RWPE1 (cell line): ENCODE results near the gene ABRACL.

Source experiments
- CTCF ChIA-PET: fragments of 350-600 bp; sonication (Branson Sonifier 250); formaldehyde crosslinking; extraction: SDS; loops from one replicate; lab custom pipeline; 2021; lab: Yijun Ruan, JAX
- POLR2A ChIA-PET: fragments of 400-600 bp; formaldehyde crosslinking; extraction: SDS; loops from one replicate; lab custom pipeline; 2020; ENCODE audit warnings: antibody characterized with exemption; ENCODE audit not compliant: low non-redundant PET; lab: Yijun Ruan, JAX
- DNase-seq: peaks from one replicate; pipeline ENCODE4 v3.0.0; 2012; ENCODE audit warnings: low spot score
- H3K27ac ChIP-seq: fragments of 450-650 bp; 2 replicates; pipeline ENCODE4 v1.5.1; 2017
- TF ChIP-seq, protein P1 (sequence below): fragments of 450-650 bp; conservative IDR thresholded peaks from 2 replicates; pipeline ENCODE4 v1.5.1; 2017; ENCODE audit warnings: low read depth, mild to moderate bottlenecking

Gene ABRACL

DNA sequence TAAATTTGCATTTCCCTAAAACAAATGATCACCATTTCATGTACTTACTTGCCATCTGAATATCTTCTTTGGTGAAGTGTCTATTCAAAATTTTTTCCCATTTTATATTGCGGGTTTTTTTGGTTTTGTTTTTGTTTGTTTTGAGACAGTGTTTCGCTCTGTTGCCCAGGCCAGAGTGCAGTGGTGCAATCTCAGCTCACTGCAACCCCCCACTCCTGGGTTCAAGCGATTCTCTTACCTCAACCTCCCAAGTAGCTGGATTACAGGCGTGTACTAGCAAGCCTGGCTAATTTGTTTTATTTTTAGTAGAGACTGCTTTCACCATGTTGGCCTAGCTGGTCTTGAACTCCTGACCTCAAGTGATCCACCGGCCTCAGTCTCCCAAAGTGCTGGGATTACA lies 31.4 kb upstream of the ABRACL start:
- no peak for DNase-seq
- TF ChIP-seq, protein P1, sequence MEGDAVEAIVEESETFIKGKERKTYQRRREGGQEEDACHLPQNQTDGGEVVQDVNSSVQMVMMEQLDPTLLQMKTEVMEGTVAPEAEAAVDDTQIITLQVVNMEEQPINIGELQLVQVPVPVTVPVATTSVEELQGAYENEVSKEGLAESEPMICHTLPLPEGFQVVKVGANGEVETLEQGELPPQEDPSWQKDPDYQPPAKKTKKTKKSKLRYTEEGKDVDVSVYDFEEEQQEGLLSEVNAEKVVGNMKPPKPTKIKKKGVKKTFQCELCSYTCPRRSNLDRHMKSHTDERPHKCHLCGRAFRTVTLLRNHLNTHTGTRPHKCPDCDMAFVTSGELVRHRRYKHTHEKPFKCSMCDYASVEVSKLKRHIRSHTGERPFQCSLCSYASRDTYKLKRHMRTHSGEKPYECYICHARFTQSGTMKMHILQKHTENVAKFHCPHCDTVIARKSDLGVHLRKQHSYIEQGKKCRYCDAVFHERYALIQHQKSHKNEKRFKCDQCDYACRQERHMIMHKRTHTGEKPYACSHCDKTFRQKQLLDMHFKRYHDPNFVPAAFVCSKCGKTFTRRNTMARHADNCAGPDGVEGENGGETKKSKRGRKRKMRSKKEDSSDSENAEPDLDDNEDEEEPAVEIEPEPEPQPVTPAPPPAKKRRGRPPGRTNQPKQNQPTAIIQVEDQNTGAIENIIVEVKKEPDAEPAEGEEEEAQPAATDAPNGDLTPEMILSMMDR = no peak
- ChIA-PET CTCF (no interaction called here), POLR2A (no interaction called here)
- no peak overlapping the region for H3K27ac ChIP-seq

DNA sequence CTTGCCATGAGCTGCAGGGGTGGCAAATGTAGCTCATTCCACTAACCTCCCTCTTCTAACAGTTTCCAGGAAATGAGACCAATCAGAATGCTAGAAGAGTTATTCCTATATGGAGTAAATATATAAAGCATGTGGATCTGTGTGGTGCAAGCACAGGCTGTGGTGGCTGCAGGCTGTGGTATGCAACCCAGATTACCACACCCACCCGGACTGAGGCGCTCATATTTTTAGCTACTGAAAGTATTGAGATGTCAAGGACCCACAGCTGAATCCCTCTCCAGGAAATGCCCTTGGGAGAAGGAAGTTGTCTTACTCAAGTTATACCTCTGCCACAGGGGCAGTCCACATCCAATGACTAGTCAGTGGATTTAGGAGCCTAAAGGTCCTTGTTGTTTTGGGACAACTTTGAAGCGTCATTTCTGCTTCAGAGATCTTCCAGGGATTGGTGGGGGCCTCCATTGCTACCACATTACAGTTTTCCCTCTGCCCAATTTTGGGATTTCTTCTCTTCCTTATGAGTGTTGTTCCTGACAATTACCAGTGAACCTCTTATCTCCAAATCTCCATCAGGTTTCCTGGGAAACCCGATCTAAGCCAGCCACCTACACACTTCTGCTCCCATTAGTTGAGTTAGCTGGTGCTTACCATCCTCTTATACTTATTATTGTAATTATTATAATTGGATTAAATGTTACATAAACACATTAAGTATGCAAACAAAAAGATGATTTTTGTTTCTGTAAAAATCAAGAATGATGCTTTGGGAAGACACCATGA lies 28.4 kb upstream of the ABRACL start:
- no peak for DNase-seq
- no peak overlapping the region for H3K27ac ChIP-seq
- ChIA-PET POLR2A (no interaction called here), CTCF (no interaction called here)
- TF ChIP-seq, protein P1 = no peak

DNA sequence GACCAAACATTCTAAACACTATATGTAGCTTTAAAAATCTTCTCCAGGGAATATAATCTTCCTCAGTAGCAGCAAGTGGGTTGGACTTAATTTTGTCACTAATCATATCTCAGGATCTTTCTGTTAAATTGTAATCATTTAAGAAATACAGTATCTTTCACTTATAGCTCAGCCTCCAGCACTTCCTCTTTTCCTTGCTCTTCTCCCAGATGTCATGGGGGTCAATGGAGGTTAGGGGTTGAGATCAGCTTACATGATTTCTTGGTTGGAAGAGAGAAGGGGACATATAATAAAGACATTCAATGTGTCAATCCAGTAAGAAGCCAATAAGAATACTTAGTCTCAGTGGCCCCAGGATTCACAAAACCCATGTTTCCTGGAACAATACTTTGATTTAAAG lies 24.8 kb upstream of the ABRACL start:
- H3K27ac ChIP-seq = no peak overlapping the region
- no peak for DNase-seq
- TF ChIP-seq, protein P1 = no peak
- POLR2A ChIA-PET = no interaction called here
- CTCF ChIA-PET = no interaction called here

DNA sequence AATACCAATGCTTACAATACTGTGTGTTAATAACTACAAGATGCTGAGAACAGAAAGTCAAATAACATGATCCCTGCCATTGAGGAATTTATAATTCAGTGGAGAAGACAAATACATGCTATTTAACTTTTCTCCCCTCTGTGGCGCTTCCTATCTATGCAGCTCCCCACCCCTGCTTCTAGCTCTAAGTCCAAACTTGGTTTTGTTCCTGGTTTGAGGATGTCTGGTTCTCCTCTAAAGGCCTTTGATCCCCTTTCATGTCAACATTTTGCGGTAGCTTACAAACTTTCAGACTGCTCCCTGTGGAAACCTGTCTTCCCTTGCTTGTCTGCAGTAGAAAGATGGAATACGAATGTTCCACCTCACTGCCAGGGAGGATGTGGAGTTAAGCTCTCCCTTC lies 22.1 kb upstream of the ABRACL start:
- TF ChIP-seq, protein P1 = no peak
- ChIA-PET CTCF (interaction anchor here (0.7 kb wide), 1 partner anchor 72 kb away, joined by 3 read pairs; no protein-coding TSS in a partner anchor), POLR2A (no interaction called here)
- no peak overlapping the region for H3K27ac ChIP-seq
- DNase-seq = no peak

DNA sequence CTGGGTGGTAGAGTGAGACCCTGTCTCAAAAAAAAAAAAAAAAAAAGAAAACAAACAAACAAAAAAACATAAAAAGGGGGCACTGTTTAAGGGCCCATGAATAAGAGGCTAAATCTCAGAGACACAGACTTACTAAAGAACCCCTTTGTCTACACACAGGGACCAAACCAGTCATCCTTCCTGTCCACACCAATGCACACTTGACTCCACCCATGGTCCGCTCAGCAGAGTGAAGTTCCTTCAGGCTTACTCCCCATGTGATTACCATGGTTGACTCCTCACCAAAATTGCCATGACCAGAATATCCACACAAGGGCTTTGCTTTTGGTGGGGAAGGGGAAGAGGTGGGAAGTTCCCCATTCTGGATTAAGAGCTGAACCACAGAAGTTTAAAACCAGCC lies 21.1 kb upstream of the ABRACL start:
- CTCF ChIA-PET = no interaction called here
- POLR2A ChIA-PET = no interaction called here
- TF ChIP-seq, protein P1 = no peak

DNA sequence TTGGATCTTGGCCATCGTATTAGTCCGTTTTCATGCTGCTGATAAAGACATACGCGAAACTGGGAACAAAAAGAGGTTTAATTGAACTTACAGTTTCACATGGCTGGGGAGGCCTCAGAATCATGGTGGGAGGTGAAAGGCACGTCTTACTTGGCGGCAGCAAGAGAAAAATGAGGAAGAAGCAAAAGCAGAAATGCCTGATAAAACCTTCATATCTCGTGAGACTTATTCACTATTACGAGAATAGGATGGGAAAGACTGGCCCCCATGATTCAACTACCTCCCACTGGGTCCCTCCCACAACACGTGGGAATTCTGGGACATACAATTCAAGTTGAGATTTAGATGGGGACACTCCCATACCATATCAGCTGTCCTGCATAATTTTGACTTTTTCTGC lies 20.4 kb upstream of the ABRACL start:
- no peak overlapping the region for H3K27ac ChIP-seq
- POLR2A ChIA-PET = no interaction called here
- CTCF ChIA-PET = no interaction called here
- TF ChIP-seq, protein P1 = no peak
- no peak for DNase-seq

More for the DNA sequence above, 21.1 kb upstream of the ABRACL start:
- DNase-seq = no peak
- H3K27ac ChIP-seq = no peak overlapping the region
